ENCODE measurements around the gene SCAMP1. TPM values are rescaled to one million over a fixed set of nuclear protein-coding genes. Genes with fewer than 3 reads are reported as not detected.

Gene SCAMP1
- polyA plus RNA-seq, 1 donor from 2014 or later, result 180 TPM

DNA sequence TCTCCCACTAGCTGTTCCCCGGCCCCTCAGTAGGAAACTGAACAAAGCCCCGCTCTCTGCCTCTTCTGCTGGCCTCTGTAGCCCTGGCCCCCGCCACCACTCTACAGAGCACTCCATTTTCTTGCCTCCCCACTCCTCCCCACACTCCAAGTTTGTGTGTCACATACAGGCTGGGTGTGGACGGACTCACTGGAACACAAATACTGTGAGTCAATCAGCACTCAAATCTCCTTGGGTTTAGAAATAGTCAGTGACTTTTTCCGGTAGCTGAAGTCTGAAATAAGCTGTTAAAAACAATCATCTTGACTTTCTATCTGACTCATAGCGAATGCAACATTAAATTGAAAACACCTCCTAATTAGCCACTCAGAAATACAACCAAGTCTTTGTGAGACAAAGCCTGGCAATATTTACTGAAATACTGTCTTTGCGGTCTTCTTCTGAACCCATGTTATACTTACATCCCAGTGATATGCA, 165.7 kb downstream of the SCAMP1 start:
- Histone ChIP-seq H4K20me1 (ENCODE audit: insufficient read depth) (no peaks in the 10 kb centered on the region), H3K79me2 (replicated peaks; ENCODE audit: insufficient read depth, low read length) (no peaks in the 10 kb centered on the region), H3K9me2 (ENCODE audit: insufficient read depth, low read length) (no peaks in the 10 kb centered on the region), H3K36me3 (ENCODE audit: insufficient read depth, low read length) (no peaks in the 10 kb centered on the region), H3K9ac (ENCODE audit: low read length) (no peak overlapping the region), H3K4me3 (ENCODE audit: low read length) (no peak overlapping the region), H3K4me2 (ENCODE audit: low read length) (no peak overlapping the region), H3K27me3 (ENCODE audit: insufficient read depth, low read depth, low read length) (no peaks in the 10 kb centered on the region), H3K9me3 (ENCODE audit: low read length) (no peaks in the 10 kb centered on the region), H3K27ac (ENCODE audit: low read length) (no peak overlapping the region), H3F3A (ENCODE audit: insufficient read depth, low read length, poor library complexity, severe bottlenecking) (no peaks in the 10 kb centered on the region), H2AFZ (ENCODE audit: low read depth, low read length) (no peak overlapping the region)
- no peak for TF ChIP-seq MXI1 (conservative IDR thresholded peaks at IDR 0.05; ENCODE audit: poor library complexity, severe bottlenecking)
- no peak for TF ChIP-seq RAD21 (conservative IDR thresholded peaks at IDR 0.05)

DNA sequence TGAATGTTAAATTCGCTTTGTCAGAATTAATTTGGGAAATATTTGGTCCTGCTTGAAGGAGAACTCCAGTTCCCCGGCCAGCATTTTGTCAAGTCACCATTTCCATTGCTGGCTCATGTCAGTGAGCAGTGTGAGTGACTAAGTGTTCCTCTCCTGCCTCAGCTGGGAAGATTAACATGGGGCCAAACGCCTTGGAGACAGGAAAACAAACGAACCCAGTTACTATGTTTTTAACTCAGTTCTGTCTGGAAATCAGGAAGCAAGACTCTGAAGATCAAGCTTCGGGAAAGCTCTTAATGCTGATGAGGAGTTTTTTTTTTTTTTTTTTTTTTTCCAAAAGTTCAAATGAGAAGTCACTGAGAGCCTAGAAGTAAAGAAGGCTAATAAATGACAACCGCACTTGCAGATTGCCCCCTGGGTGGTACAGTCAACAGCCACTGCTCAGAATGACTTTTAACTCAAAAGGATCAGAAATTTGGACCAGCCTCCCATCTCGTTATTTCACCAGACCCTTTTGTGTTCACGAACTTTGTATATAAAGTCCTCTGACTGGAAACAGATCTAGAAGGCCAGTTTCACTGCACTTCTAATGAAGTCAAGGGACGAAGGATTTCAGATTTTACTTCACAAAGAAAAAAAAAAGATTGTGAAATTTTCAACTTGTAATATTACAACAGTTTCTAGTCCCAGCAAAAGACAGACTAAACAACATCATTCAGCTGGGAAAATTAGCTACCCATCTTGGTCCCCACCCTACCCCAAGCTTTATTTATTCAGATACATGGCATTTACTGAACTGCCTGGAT, 166.8 kb downstream of the SCAMP1 start:
- Histone ChIP-seq H3K79me2 (replicated peaks; ENCODE audit: insufficient read depth, low read length) (no peaks in the 10 kb centered on the region), H3K9ac (ENCODE audit: low read length) (no peak overlapping the region), H2AFZ (ENCODE audit: low read depth, low read length) (no peak overlapping the region), H3K9me3 (ENCODE audit: low read length) (no peaks in the 10 kb centered on the region), H3K4me3 (ENCODE audit: low read length) (no peak overlapping the region), H3K27ac (ENCODE audit: low read length) (no peak overlapping the region), H3K9me2 (ENCODE audit: insufficient read depth, low read length) (no peaks in the 10 kb centered on the region), H3K4me2 (ENCODE audit: low read length) (no peak overlapping the region), H3K27me3 (ENCODE audit: insufficient read depth, low read depth, low read length) (no peaks in the 10 kb centered on the region), H4K20me1 (ENCODE audit: insufficient read depth) (no peaks in the 10 kb centered on the region), H3F3A (ENCODE audit: insufficient read depth, low read length, poor library complexity, severe bottlenecking) (no peaks in the 10 kb centered on the region), H3K36me3 (ENCODE audit: insufficient read depth, low read length) (no peaks in the 10 kb centered on the region)
- TF ChIP-seq, protein P1, sequence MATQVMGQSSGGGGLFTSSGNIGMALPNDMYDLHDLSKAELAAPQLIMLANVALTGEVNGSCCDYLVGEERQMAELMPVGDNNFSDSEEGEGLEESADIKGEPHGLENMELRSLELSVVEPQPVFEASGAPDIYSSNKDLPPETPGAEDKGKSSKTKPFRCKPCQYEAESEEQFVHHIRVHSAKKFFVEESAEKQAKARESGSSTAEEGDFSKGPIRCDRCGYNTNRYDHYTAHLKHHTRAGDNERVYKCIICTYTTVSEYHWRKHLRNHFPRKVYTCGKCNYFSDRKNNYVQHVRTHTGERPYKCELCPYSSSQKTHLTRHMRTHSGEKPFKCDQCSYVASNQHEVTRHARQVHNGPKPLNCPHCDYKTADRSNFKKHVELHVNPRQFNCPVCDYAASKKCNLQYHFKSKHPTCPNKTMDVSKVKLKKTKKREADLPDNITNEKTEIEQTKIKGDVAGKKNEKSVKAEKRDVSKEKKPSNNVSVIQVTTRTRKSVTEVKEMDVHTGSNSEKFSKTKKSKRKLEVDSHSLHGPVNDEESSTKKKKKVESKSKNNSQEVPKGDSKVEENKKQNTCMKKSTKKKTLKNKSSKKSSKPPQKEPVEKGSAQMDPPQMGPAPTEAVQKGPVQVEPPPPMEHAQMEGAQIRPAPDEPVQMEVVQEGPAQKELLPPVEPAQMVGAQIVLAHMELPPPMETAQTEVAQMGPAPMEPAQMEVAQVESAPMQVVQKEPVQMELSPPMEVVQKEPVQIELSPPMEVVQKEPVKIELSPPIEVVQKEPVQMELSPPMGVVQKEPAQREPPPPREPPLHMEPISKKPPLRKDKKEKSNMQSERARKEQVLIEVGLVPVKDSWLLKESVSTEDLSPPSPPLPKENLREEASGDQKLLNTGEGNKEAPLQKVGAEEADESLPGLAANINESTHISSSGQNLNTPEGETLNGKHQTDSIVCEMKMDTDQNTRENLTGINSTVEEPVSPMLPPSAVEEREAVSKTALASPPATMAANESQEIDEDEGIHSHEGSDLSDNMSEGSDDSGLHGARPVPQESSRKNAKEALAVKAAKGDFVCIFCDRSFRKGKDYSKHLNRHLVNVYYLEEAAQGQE (IDR thresholded peaks at IDR 0.05; ENCODE audit: borderline replicate concordance), result no peak
- TF ChIP-seq TAF1 (IDR thresholded peaks at IDR 0.05; ENCODE audit: low read depth) (no peak), EP300 (conservative IDR thresholded peaks at IDR 0.05; ENCODE audit: poor library complexity, severe bottlenecking) (no peak), RAD21 (conservative IDR thresholded peaks at IDR 0.05) (no peak), SMC3 (conservative IDR thresholded peaks at IDR 0.05; ENCODE audit: poor library complexity) (no peak), POLR2AphosphoS5 (IDR thresholded peaks at IDR 0.05) (no peak), EZH2 (IDR thresholded peaks at IDR 0.05; ENCODE audit: borderline replicate concordance, insufficient read depth, low read length, poor library complexity, severe bottlenecking) (no peak), MXI1 (conservative IDR thresholded peaks at IDR 0.05; ENCODE audit: poor library complexity, severe bottlenecking) (no peak)
- TF ChIP-seq, protein P2, sequence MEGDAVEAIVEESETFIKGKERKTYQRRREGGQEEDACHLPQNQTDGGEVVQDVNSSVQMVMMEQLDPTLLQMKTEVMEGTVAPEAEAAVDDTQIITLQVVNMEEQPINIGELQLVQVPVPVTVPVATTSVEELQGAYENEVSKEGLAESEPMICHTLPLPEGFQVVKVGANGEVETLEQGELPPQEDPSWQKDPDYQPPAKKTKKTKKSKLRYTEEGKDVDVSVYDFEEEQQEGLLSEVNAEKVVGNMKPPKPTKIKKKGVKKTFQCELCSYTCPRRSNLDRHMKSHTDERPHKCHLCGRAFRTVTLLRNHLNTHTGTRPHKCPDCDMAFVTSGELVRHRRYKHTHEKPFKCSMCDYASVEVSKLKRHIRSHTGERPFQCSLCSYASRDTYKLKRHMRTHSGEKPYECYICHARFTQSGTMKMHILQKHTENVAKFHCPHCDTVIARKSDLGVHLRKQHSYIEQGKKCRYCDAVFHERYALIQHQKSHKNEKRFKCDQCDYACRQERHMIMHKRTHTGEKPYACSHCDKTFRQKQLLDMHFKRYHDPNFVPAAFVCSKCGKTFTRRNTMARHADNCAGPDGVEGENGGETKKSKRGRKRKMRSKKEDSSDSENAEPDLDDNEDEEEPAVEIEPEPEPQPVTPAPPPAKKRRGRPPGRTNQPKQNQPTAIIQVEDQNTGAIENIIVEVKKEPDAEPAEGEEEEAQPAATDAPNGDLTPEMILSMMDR (IDR thresholded peaks at IDR 0.05; ENCODE audit: poor library complexity, severe bottlenecking), result no peak

Measured in neural cell (in vitro differentiated cells).